CD4-positive, alpha-beta T cell treated with Interleukin-2 at 100 ng/mL for 4 hours (primary cell): ENCODE measurements around the gene SLC6A7.
"Not testable (repeated sequence)": the region's sequence is repeated elsewhere in the genome, so short reads cannot be mapped to it uniquely, and the experiment has no call there.

Experiments
- DNase-seq: peaks from one replicate; pipeline ENCODE4 v3.0.0-alpha.2; 2020; ENCODE audit warnings: low spot score

The SLC6A7 gene

GRCh38 chr5:150241298-150242160 is 51.7 kb downstream of the SLC6A7 start:
- no peak for DNase-seq

- DNase-seq: no peak
These were observed 52.5 kb downstream of the SLC6A7 start for GRCh38 chr5:150242251-150242894.

DNA sequence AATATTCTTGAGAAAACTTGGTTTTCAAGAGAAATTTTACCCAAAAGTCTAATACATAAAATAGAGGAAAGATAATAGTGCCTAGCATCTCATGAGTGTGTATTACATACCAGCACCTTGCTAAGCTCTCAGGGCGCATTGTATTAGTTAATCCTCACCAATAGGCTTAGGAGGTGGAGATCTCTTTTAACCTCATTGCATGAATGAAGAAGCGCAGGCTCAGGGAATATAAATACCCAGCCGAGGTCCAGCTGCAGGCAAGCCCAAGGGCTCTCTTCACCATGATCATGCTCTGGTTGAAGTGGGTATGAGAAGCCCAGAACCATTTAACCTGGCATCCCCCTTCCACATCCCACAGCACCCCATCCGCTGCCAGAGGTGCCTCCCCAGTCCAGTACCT is 53.7 kb downstream of the SLC6A7 start:
- no peak for DNase-seq

DNA sequence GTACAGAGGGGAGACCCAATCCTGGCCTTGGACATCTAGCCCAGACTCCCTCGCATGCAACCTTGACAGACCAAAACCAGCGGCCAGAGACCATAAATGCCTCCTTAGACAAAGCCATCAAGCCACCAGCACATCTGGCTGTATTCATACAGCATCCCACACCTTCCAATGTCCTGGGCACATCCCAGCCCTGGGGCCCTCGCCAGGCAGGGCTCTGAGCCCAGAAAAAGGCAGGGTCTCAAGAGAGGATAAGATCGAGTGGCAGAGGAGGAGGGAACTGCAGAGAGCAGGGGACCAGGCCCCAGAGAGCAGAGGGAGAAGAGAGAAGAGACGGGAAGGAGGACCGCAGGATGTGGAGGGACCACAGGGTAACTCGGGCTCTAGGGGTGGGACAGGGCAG is 54.3 kb downstream of the SLC6A7 start:
- no peak for DNase-seq

DNA sequence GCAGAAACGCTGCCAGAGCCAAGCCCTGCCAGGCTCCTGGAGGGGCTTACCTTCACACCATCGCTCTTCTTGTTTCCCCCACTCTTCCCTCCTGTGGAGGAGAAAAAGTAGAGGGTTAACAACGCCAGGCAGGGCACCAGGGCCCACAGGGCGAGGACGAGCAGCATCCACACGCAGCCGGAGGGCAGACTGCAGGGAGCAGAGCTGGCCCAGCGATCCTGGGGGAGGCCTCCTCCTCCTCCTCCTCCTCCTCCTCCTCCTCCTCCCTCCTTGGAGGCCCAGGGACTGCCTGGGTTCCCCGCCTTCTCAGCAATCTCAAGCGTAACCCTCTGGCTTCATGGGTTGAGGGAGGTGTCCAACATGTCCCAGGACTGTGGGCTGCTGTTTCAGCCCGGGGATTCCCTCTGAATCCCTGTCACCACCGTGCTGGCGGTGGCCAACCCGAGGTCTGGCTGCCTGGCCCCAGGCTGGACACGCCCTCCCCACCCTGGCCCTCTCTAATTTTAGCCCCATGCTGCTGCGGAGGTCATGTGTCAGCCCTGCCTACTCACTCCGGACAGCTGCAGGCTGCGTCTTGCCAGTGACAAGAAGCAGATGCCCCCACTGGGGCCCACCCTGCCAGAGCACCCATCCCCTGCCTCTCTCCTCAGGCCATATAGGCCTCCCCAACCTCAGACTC is 55.4 kb downstream of the SLC6A7 start:
- no peak for DNase-seq

DNA sequence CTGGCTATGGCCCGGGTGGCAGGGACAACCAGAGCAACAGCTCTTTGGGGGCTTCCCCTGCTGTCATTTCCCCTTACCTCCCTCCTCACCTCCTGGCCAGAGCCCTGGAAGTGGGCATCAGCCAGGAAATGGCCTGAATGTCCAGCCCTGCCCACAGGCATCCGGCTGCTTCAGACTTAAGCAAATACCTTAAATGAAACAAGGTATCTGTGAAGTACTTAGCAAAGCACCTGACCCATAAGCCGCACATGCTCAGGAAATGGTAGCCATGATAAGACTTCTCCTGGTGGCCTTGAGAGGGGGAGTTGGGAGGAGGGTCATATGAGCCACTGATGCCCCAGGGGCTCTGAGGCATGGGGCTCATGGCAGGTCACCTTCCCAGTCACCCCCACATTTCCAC is 55.9 kb downstream of the SLC6A7 start:
- DNase-seq: no peak

DNA sequence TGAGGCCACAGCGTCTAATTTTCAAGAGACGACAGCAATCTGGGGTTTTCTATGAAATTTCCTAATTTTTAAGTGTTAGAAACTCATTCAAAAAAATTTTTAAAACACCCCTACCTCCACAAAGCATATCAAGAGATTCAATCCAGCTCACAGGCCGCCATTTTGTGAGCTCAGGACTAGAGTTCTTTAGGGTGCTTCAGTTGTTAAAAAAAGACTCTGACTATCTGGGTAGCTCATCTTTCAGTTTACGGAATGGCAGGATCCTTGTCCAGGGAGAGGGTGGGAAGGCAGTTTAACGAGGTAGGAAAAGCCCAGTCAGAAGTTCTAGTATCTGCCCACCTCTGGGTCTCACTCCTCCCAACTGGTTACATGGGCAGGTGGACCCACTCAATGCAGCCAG is 56.6 kb downstream of the SLC6A7 start:
- no peak for DNase-seq

DNA sequence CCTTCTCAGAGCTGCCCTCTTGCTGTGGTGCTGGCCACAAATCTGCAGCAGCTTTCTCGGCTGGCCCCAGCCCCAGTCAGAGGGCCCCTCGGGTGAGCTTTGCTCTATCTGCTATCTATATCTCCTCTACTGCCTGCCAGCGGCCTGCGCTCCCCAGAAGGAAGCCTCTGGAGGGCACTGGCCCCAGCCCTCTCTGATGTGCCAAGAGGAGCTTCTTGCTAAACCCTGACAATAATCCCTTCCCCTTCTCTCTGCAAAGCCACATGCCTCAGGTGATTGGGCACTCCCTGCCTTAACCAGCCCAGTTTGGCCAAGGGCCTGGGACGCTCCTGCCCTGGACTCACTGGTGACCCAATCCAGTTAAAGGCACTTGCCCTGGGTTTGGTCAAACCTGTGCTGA is 57.0 kb downstream of the SLC6A7 start:
- no peak for DNase-seq

DNA sequence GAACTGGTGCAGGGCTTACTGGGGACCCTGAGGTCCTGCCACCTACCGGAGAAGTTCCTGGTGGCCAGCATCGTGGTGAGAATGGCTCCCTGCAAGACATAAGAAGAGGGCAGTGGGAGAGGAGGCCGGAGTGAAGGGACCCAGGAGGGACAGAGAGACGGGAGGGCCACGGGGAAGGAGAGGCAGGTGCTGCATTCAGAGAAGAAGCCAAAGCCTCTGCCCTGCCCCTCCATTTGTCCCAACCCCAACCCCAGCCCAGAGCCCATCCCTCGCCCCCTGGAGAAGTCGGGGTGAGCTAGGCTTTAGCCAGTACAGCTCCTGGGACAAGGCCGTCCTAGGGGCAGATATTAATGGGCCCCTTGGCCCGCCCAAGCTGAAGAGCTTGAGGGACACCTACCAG is 57.9 kb downstream of the SLC6A7 start:
- DNase-seq: no peak

- not testable (repeated sequence) for DNase-seq
These were observed 58.6 kb downstream of the SLC6A7 start for GRCh38 chr5:150248493-150248892.

- no peak for DNase-seq
These were observed 59.1 kb downstream of the SLC6A7 start for GRCh38 chr5:150248946-150249345.

- no peak for DNase-seq
These were observed 59.9 kb downstream of the SLC6A7 start for GRCh38 chr5:150249744-150250143.

DNA sequence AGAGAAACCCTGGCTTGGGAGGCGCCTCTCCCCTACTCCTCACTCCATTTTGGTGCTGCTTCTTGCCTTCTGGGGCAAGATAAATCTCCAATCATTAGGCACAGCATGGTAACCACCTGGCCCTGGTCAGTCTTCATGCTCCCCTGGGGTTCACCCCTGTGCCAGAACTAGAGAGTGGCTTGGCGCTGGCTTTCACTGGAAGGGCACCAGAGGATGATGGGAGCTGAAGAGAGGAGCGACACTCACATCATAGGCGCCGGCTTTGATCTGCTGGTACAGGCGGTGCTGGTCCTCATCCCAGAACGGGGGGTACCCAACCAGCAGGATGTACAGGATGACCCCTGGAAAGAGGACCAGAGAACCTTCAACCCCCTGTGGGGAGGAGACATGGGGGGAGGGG is 61.6 kb downstream of the SLC6A7 start:
- DNase-seq: no peak

GRCh38 chr5:150252489-150252888 is 62.6 kb downstream of the SLC6A7 start:
- no peak for DNase-seq

DNA sequence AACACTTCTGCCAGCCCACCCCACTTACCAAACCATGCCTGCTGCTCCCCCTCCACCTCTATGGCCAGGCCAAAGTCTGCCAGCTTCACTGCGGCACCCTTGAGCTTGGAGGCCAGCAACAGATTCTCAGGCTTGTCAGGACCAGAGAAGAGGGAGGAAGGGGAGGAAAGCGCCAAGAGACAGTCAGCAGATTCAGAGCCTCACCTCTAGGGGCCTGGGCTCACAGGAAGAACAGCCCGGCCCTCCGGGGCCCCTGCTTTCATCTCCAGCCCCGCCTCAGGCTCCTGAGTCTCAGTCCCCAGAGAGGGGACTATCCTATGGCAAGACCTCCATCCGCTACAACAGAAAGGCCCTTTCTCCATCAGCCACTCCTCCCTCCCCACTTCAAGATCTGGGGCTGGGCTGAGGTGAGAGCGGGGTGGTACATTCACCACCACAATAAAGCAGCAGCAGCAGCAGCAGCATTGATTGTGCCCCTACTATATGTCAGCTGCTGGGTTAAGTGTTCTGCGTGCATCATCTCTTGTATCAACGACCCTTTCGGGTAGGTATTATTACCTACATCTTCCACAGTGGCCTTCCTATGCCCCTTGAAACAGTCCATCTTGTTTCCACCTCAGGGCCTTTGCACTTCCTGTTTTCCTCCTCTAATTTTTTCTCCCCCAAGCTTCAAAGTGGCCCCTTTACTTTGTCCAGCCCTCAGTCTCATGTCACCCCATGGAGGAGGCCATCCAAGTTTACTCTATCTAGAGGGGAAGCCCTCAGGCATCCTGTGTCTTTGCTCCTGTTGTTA is 63.8 kb downstream of the SLC6A7 start:
- DNase-seq: no peak

- no peak for DNase-seq
These were observed 64.5 kb downstream of the SLC6A7 start for GRCh38 chr5:150254363-150254762.

GRCh38 chr5:150254774-150255173 is 64.9 kb downstream of the SLC6A7 start:
- DNase-seq: no peak

DNA sequence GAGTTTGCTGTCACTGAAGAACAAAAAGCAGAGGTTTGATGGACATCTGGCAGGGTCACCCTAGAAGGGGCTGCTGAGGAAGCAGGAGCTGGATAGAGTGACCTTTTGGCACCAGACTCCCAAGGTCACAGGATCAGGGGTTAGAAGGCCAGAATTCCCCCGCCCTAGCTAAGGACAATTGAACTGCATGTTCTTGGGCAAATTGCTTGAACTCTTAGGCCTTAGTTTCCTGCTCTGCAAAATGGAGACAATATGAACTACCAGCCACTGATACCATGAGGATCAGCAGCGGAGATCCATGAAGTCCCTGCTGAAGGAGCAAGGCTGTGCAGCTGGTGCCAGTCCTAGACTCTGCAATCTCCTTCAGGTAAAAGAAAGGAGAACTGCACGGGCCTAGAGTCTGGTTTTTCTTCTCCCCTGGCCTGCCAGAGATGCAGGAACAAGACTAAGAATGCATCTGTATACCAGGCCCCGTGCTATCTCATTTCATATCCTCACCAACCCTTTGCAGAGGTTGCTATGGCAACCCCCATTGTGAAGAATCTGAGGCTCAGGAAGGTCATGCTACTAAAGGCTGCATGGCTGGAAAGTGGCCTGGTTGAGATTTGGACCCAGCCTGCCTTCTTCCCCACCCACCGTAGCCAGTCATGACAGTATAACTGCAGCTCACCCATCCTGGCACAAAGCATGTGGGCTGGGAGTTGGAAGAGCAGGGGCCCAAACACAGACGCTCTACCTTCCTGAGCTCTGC is 66.0 kb downstream of the SLC6A7 start:
- no peak for DNase-seq

DNA sequence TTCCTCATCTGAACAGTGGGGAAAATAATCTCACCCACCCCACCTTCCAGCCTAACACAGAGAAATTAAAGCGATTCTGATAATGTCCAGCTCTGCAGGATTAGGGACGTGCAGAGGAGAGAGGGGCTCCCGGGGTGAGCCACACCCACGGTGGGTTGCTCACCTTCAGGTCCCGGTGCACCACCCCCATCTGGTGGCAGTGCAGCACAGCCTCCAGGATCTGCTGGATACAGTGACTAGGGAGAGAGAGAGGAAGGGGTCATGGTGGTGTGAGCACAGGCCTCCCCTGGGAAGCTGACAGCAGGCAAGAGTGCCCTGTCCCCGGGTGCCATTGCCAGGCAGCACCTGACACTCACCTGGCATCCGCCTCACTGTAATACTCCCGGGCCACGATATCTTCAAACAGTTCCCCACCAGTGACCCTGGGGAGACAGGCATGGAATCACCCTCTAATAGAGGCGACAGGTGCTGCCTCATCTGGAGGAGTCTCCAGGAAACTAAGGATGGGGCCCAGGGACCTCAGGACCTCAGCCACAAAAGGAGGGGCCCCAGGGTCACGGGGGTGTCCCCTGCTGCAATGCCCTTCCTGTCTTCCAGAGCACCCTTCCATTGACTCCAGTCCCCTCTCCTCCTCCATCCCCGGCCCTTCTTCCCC is 66.7 kb downstream of the SLC6A7 start:
- no peak for DNase-seq

- no peak for DNase-seq
These were observed 67.6 kb downstream of the SLC6A7 start for GRCh38 chr5:150257424-150257823.

DNA sequence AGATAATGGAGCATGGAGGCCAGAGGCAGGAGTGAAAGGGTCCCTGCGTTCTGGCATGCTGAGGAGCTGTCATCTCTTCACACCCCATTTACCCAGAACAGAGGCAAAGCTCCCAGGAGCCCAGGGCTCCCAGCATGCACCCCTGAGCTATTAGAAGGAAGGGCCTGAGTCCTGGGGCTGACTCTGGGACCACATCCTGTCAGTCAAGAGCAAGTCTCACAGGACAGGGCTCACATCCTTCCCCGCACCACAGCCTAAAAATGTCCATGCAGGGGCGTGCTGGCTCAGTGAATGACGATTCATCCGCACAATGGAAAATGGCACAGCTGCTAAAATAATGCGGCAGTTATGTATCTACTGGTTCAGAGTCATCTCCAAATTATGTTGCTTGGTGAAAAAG is 68.3 kb downstream of the SLC6A7 start:
- no peak for DNase-seq
